ENCODE results near the gene GET4. TPM values are rescaled to one million over a fixed set of nuclear protein-coding genes. Genes with fewer than 3 reads are reported as not detected.
"Not testable (repeated sequence)": the region's sequence is repeated elsewhere in the genome, so short reads cannot be mapped to it uniquely, and the experiment has no call there.

GET4 gene
- polyA plus RNA-seq, 12 donors: 13.4 to 44.3 (median 37.2) TPM; not detected in 1

DNA sequence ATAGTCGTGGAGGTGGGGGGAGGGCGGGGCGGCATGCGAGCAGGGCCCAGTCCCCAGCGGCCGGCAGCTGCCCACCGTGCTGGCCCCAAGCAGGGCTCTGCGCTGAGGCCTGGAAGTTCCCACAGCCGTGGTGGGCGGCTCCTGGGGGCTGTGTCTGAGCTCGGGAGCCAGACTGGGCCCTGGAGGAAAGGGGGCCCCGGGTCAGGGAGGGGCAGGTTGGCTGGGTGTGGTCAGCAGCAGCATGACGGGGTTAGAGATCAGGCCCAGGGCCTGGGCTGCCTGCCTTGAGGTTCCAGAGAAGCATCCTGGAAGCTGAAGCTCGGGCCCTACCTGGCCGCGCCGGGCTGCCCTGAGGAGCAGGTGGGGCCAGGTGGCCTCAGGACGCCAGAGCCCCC lies 22.1 kb downstream of the GET4 start:
- no peak for DNase-seq

DNA sequence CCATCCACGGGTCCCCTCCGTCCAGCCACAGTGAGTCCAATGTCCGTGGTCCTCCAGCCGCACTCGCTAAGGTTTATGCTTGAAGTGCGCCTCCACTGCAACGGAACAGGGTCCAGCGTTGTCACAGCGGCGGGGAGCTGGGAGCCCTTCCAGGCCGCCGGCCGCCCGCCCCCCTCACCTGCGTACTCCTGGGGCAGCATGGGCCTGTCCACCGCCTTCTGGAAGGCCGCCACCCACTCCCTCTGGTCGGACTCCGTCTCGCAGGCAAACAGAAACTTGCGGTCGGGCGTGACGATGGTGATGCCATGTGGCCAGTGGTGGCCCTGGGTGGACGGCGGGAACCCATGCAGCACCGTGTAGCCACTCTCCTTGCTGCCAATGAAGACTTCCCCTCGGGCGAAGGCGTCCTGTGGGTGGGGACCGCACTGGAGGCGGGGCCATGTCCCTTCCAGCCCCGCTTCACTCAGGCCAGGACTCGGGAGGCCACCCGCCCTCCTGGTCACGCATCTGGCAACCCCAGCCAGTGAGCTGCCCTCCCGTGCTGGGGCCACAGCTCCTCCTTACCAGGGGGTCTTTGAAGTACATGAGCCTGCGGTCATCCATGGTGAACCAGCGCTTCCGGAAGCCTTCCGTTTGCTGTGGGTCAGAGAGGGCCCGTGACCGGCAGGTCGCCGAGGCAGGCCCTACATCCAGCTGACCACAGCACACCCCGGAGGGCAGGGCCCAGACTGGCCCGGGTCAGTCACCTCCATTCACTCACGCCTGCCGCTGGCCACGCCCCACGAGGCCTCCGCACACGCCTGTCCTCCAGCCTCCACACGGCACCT lies 22.7 kb downstream of the GET4 start:
- no peak for DNase-seq

DNA sequence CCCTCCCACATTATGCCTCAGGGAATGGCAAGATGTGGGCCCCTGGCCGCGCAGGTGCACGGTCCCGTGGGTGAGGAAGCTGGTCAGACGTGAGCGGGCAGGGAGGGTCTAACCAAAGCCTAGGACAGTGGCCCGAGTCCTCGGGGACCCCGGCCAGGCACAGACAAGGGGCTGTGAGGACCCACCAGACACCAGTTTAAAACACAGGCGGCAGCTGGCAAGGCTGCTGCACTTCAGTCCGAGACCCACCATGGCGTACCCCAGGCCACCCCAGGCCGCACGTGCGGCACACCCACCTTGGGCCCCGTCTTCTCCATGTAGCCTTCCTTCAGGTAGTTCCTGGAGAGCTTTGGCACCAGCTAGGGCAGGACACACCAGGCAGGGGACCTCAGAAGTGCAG lies 23.5 kb downstream of the GET4 start:
- no peak for DNase-seq

DNA sequence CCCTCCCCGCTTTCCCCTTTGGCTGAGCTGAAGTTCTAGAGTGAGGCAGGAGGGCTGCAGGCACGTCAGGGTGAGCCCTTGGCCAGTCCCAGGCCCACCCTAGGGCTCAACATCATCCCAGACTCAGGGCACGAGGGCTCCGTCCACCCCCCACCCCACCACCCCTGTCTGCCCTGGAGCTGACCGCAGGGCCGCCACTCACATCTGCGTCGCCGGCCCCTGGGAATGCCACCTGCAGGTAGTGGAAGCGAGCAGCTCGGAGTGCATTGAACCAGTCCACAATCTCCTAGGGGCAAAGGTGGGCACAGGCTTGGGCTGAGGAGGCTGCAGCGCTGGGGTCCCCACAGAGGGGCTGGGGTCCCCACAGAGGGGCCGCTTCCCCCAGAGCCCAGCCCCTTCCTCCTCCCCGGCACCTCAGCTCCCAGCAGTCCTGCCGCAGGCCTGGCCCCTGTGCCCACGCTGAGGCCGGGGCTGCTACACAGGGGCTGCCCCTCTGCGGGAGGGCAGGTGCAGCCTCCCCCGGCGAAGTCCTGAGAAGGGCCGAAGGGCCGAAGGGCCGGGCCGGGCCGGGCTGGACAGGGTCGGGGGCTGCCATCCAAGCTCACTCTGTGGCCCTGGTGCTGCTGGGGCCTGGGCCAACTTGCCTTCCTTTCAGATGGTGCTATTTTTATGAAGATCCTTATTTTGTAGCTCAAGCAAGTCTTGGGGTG lies 24.1 kb downstream of the GET4 start:
- no peak for DNase-seq

DNA sequence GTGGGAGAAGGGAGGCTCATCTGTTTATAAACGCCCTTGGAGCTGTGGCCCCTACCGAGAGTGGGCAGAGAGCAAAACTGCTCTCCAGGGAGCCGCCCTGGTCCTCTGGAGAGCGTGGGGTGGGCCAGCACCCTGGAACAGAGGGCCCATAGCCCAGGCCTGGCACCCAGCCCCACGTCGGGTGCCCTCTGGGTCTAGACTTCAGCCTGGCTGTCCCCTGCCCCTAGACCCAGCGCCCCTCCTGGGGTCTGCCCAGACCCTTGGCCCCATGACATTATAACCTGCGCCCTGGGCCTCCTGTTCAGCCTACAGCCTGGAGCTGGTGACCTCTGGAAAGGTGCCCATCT lies 24.7 kb downstream of the GET4 start:
- no peak for DNase-seq

DNA sequence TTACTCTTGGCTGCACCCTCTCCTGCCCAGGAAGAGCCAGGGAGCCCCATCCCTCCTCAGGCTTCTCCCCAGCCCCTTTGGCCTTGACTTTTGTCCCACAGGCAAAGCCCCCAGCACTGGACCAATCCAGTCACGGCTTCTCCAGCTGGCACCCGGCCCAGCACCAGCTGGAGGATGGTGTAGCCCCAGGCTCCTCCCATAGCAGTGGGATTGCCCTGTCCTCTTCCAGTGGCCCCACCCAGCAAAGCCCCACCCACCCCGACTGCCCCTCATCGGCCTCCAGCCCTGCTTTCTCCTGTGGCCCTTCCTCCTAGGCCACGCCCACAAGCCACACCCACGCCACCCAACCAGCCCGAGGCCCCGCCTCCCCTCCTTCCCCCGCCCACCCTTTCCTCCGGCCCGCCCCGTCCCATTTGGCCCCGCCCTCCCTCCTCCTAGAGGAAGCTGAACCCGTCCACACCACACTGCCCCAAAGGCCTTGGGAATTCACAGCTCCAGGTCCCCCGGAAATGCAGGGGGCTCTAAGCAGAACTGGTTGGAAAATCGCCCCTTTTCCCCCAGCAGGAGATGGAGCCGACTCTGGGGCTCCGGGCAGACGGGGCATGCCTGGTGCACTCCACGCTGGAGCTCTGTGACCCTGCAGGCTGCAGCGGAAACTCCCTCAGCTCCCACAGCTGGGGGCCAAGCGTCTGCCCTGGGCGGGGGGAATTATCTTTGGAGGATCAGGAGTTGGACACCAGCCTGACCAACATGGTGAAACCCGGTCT lies 25.2 kb downstream of the GET4 start:
- DNase-seq: no peak

DNA sequence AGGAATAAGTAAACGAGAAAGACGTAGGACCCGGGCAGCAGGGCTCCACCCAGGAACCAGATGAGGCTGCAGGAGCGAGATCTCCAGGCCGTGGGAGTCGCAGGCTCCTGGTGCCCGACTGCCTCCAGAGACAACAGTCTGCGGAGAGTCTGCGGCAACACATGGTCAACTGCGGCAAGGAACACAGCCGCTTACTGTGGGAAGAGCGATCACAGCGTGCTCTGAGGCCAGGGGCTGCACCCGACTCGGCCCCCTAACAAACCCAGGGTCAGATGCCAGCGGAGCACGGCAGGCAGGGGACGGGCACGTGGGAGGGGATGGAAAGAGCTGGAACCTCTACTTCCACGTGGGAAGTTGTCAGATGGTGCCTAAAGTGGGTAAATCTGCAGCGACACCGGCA lies 26.6 kb downstream of the GET4 start:
- no peak for DNase-seq

DNA sequence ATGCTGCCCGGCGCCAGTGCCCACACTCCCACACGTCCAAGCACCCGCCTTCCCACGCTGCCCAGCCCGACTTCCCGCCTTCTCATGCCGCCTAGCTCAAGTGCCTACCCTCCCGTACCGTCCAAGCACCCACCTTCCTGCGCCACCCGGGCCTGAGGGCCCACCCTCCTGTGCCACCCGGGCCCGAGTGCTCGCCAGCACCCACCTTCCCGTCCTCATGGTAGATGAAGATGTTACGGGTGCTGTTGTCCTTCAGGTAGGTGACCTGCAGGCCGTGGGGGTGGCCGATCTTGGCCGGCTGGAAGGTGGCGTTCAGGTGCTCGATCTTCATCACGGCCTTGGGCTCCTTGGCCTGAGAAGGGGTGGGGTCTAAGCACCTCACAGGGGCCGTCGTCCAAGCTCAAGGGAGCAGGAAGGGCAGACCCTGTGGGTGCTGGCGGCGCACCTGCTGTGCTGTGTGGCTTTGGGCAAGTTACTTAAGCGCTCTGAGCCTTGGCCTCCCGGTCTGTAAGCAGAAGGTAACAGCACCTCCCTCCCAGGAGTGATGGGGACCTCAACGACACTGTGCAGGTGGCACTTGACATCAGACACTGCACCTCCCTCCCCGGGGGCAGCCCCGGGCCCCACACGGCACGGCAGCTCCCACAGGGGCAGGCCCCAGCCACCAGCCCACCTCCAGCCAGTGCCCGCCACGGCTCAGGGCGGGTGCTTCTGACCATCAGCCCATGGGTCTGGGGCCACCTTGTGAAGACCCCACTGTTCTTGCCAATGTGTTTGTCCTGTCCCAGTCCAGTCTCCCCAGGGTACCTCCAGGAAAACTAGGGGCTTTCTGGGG lies 27.8 kb downstream of the GET4 start:
- no peak for DNase-seq

DNA sequence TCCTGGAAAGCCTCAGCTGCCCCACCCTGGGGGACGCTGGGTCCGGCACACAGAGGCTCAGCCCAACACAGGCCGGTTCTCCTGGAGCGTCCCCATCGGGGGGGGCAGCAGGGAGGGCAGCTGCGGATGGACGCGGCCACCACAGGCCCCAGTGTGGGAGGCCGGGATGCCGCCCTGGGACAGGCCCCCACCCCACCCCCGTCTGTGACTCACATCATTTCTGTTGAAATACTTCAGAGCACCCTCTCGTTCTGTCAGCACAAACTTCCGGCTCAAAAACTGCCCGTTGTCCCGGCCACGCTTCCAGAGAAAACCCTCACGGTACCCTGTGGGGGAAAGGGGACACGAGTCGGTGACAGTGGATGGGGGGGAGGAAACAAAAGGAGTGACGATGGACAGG lies 28.5 kb downstream of the GET4 start:
- no peak for DNase-seq

DNA sequence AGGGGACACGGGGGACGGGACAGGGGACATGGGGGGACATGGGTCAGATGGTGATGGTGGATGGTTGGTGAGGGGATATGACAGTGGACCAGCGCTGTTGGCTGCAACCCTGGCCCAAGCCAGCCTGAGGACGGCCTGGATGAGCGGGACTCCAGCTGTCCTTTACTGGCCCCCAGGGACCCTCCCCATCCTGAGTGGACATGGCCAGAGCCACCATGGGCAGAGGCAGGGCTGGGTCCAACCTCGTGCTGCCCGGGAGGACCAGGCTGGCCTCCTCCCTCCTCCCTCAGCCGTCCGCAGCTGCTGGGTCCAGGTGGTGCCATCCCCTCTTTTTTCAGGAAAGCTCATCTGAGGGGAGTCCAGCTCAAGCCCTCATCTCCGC lies 30.4 kb downstream of the GET4 start:
- no peak for DNase-seq

DNA sequence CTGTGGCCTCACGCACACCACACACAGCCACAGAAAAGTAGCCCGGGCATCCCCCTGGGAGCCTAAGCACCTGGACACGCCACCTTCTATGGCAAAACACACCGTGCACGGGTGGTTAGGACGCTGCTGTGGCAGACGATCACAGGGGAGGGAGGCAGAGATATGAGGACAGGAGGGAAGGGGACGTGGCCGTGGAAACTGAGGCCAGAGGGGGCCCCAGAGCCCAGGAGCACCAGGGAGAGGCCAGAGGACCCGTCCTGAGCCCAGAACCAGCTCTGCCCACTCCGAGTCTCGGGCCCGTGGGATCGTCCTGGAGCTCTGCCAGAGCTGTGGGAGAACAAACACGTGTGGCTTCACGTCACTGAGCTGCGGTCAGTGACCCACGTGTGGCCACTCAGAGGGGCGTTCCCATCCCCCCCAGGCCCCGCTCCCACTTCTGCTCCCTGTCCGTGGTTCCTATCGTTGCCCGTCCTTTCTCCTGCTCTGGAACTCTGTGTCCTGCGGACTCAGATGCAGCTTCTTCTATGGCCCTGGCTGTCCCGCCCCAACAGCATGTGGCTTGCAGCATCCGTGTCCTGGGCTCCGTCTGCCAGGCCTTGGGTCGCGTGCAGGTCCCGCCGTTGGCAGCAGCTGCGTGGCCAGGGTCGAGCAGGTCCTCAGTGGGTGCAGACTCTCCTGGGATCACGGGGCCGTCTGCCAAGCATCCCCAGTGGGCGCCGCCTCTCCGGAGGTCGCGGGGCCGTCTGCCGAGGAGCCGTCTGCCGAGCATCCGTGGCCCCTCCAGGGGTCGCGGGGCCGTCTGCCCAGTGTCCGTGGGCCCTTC lies 31.0 kb downstream of the GET4 start:
- DNase-seq: no peak

DNA sequence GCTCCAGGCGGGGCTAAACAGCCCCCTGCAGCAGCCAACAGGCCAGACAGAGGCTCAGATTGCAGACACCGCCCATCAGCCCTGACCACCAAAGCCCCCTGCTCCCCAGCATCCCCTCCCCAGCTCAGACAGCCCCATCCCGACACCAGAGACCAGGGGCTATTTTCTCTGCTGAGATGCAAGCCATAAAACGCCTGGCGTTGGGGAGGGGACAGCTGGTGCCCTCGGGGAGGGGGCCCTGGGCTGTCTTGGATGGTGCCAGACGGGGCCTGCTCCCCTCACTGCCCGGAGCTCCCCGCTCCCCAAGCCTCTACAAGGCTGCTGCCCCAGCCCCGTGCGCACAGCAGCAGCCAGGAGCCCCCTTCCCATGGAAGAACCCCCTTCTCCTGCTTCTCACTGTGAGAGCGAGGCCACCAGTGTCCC lies 31.8 kb downstream of the GET4 start:
- DNase-seq: no peak

DNA sequence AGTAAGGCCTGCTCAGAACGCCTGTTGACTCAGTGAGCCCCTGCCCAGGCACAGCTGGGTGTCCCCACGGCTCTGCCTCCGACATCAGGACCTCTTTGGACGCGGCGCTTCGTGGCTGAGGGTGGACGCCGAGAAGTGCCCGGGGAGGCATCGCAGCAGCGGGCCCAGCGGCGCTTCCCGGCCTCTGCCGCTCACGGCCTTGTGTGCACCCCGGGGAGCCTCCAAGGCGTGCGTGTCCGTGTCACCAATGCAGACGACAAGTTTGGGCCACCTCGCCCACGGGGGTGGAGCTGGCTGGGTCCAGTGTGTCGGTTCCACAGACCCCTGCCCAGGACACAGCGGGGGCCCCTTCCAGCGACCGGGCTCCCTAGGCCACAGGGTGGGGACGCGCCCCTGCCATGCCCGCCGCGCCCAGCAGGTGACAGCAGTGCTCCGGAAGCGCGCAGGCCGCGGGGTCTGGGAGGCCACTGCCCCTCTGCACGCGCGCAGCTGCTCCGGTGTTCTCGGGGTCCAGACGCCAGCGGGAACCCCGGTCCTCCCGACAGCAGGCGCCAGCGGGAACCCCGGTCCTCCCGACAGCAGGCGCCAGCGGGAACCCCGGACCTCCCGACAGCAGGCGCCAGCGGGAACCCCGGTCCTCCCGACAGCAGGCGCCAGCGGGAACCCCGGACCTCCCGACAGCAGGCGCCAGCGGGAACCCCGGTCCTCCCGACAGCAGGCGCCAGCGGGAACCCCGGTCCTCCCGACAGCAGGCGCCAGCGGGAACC lies 32.4 kb downstream of the GET4 start:
- DNase-seq: not testable (repeated sequence)

DNA sequence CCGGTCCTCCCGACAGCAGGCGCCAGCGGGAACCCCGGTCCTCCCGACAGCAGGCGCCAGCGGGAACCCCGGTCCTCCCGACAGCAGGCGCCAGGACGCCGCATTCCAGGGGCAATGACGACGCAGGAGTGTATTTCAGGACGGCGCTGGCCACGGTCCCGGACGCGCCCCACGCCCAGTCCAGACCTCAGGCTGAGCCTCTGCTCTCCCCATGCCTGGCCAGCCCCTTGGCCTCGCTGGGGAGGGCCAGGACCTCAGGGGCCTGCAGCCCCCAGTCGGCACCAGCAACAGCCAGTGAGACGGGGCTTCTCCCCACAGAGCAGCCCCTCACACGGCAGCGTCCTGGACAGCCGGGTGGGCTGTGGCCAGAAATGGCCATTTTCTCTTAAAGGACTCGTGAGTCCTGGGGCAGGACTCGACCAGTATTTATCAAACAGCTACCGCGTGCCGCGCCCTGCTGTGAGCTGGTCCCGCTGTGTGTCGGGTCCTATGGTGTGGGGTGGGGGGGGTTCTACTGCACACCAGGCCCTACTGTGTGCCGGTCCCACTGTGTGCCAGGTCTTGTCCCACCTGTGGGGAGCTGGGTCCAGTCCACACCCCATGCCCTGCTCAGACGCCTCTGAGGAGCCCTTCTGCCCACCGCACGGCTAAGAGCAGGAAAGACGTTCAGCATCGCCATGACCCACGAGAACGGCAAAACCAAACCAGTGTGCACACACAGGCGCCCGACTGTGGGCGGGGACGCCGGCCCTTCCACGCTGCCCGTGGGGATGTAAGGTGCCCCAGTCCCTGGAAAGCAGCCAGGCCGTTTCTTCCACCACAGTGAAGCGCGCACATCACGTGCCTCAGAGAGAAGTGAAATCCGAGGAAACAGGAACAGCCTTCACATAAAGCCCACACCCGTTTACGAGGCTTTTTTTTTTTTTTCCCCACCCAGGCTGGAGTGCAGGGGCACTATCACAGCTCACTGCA lies 33.3 kb downstream of the GET4 start:
- peak; percentile 43 for DNase-seq

DNA sequence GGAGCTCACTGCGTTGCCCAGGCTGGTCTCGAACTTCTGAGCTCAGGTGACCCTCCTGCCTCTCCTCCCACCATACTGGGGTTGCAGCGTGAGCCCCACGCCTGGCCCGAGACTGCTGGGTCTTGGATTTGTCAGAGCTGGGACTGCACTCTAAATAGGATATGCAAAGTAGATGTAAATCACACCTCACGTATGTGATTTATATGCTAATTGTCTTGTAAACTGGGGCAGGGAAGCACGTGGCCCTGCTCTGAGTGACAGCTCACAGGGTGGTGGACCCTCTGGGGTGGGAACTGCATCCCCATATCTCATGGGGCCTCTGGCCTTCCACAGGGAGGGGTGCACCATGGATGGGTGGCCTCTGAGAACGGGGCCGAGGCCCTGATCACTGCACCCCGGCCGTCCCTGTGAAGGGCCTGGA lies 34.1 kb downstream of the GET4 start:
- DNase-seq: no peak

DNA sequence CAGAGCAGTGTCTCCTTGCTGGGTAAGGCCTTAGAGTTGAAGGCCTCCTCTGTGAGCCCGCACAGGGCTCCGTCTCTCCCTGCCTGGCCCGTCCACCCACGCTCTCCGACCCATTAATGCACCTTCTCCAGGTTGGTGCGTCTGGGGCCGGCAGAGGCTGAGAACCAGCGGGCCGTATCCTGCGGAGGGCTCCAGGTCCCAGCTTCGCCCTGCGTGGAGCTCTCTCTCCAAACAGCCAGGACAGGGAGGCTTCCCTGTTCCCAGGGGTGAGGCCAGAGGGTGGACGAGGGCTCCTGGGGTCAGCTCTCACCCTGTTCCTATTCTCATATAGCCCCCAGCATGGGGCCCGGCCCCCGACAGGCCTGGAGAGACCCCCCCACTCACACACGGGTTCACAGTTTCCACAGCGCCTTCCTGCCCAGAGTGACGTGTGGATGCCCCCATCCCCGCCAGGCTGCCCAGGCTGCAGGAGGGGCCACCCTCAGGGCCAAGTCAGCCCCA lies 34.6 kb downstream of the GET4 start:
- DNase-seq: no peak

DNA sequence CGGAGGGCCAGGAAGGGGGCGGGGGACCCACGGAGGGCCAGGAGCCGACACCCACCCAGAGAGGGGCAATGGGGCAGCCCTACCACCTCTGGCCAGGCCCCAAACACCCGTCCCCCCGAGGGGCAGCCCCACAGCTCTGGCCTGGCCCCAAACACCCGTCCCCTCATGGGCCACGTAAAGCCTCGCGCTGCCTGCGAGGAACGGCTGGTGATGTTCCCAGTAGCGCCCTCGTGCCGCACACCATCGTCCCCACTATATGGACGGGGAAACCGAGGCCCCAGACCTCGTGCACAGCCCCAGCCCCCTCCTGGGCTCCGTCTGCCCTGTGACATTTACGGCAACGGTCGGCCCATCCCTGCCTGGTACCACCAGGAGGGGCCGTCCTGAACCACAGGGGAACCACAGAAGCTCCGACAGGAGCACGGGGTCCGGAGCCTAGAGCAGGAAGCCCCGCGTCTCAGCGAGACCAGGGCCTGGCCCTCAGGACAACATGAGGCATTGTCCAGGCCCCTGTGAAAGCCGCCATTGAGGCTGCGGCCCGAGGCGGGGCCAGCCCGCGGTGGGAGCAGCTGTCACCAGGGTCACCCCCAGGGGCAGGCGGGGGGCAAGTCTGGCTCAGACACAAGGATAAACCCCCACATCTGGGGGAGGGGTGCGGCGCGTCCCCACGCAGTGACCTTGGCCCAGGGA lies 35.6 kb downstream of the GET4 start:
- no peak for DNase-seq

Data from muscle of arm (tissue), 12 donors.